HepG2 (cell line): ENCODE measurements around the gene GOLGA8B. TPM values are rescaled to one million over a fixed set of nuclear protein-coding genes. Genes with fewer than 3 reads are reported as not detected.

ENCODE experiments used
- ATAC-seq: fragments of 200-7000 bp; cut with Tn5 transposase; 3 replicates; pipeline ENCODE4 v1.9.1; 2020; ENCODE audit warnings: mild to moderate bottlenecking, moderate library complexity
- BruUV-seq: library from RNA; stranded (reverse); fragments of 400-500 nt; replicated peaks from 2 replicates; lab custom pipeline; 2021; lab: Mats Ljungman, UMichigan
- CTCF ChIA-PET: fragments of 300-600 bp; formaldehyde crosslinking; extraction: SDS; loops from one replicate; lab custom pipeline; 2021; ENCODE audit warnings: low total read pairs, inconsistent platforms, low intra/inter-chr PET ratio; lab: Yijun Ruan, JAX
- POLR2A ChIA-PET: fragments of 350-600 bp; sonication (Branson Sonifier 250); formaldehyde crosslinking; loops from one replicate; lab custom pipeline; 2020; ENCODE audit warnings: antibody characterized with exemption, inconsistent platforms; lab: Yijun Ruan, JAX
- DNase-seq: peaks from one replicate; pipeline ENCODE4 v3.0.0-alpha.2; 2015; ENCODE audit warnings: low spot score
- FAIRE-seq: peaks from 3 replicates; lab custom pipeline; 2011; peaks lifted over from hg19 to GRCh38; lab: Jason Lieb, UNC
- H2AFZ ChIP-seq: one replicate; pipeline ENCODE4 v1.6.1; 2011; ENCODE audit warnings: low read length, inconsistent platforms
- H3K27ac ChIP-seq: fragments of 300-600 bp; 3 replicates; pipeline ENCODE4 v1.8.0; 2011; ENCODE audit warnings: mixed run types, mild to moderate bottlenecking, mixed read lengths, low read length, inconsistent platforms; ENCODE audit not compliant: insufficient read depth; ENCODE audit errors: extremely low read length
- H3K27me3 ChIP-seq, 2 experiments: fragments of 200-600 bp in 1 of 2; 2 replicates in 1 of 2; 3 replicates in 1 of 2; pipeline versions ENCODE4 v1.6.0 to v1.8.0; 2011; ENCODE audit warnings: low read length in 2 of 2, mild to moderate bottlenecking in 2 of 2, moderate library complexity in 2 of 2, inconsistent platforms in 1 of 2; ENCODE audit not compliant: insufficient read depth in 2 of 2, control insufficient read depth in 1 of 2
- H3K36me3 ChIP-seq, 2 experiments: fragments of 200-600 bp in 1 of 2; replicated peaks in 1 of 2; 2 replicates in 1 of 2; 3 replicates in 1 of 2; pipeline versions ENCODE4 v1.5.1 to v1.8.0; 2011; ENCODE audit warnings: low read length in 2 of 2, inconsistent platforms in 1 of 2; ENCODE audit not compliant: insufficient read depth in 2 of 2, control insufficient read depth in 1 of 2
- H3K4me1 ChIP-seq: 2 replicates; pipeline ENCODE4 v1.5.1; 2012; ENCODE audit warnings: low read length, inconsistent platforms; ENCODE audit not compliant: insufficient read depth
- H3K4me2 ChIP-seq: 2 replicates; pipeline ENCODE4 v1.6.0; 2011; ENCODE audit warnings: low read depth, low read length, inconsistent platforms
- H3K4me3 ChIP-seq, 3 experiments: fragments of 200-600 bp in 1 of 3; sonication (generic), shearing (Covaris generic) in 1 of 3; replicated peaks in 1 of 3; 2 replicates each; pipeline ENCODE4 v1.5.1; 2011 to 2016; ENCODE audit warnings: low read length in 3 of 3, inconsistent platforms in 2 of 3, low read depth in 2 of 3, mild to moderate bottlenecking in 2 of 3, control low read depth in 1 of 3, mixed read lengths in 1 of 3; ENCODE audit not compliant: insufficient read depth in 1 of 3
- H3K79me2 ChIP-seq: one replicate; pipeline ENCODE4 v1.6.1; 2011; ENCODE audit warnings: low read length, inconsistent platforms; ENCODE audit not compliant: insufficient read depth
- H3K9ac ChIP-seq: 2 replicates; pipeline ENCODE4 v1.6.0; 2011; ENCODE audit warnings: mild to moderate bottlenecking, low read depth, low read length, inconsistent platforms; ENCODE audit not compliant: insufficient read depth
- H3K9me3 ChIP-seq: 2 replicates; pipeline ENCODE4 v1.5.1; 2012; ENCODE audit warnings: mild to moderate bottlenecking, low read length
- H4K20me1 ChIP-seq: 2 replicates; pipeline ENCODE4 v1.6.0; 2011; ENCODE audit warnings: inconsistent platforms, mild to moderate bottlenecking, low read length, moderate library complexity; ENCODE audit not compliant: insufficient read depth
- ELF4 ChIP-seq: sonication (generic); formaldehyde crosslinking; IDR thresholded peaks from 2 replicates; pipeline ENCODE4 v1.5.0; 2020; ENCODE audit warnings: missing genetic modification reagents, mild to moderate bottlenecking, moderate library complexity, borderline replicate concordance
- JARID2 ChIP-seq: sonication (generic); formaldehyde crosslinking; IDR thresholded peaks from 2 replicates; pipeline ENCODE4 v1.8.1; 2023; ENCODE audit warnings: missing genetic modification reagents, inconsistent platforms; ENCODE audit not compliant: insufficient replicate concordance
- MIER3 ChIP-seq: IDR thresholded peaks from 2 replicates; pipeline ENCODE4 v1.6.1; 2016; ENCODE audit warnings: missing compliant biosample characterization, borderline replicate concordance
- MLLT10 ChIP-seq: sonication (generic); formaldehyde crosslinking; IDR thresholded peaks from 2 replicates; pipeline ENCODE4 v1.4.0; 2020; ENCODE audit warnings: missing genetic modification reagents
- NRL ChIP-seq: sonication (generic); formaldehyde crosslinking; IDR thresholded peaks from 2 replicates; pipeline ENCODE4 v1.5.0; 2020; ENCODE audit warnings: missing genetic modification reagents, mild to moderate bottlenecking, moderate library complexity, borderline replicate concordance
- PHF5A ChIP-seq: IDR thresholded peaks from one replicate; pipeline ENCODE4 v1.6.1; 2018; ENCODE audit warnings: low read depth, missing genetic modification reagents; ENCODE audit not compliant: unreplicated experiment
- SP5 ChIP-seq: IDR thresholded peaks from 2 replicates; pipeline ENCODE4 v1.6.1; 2016; ENCODE audit warnings: low read depth, borderline replicate concordance
- U2AF2 ChIP-seq: fragments of 200-400 bp; formaldehyde crosslinking; IDR thresholded peaks from 2 replicates; pipeline ENCODE4 v1.6.1; 2017; ENCODE audit warnings: low read depth, mild to moderate bottlenecking, low read length
- ZMAT3 ChIP-seq: sonication (generic); formaldehyde crosslinking; conservative IDR thresholded peaks from 2 replicates; pipeline ENCODE4 v1.7.0; 2021; ENCODE audit warnings: missing genetic modification reagents
- ZNF24 ChIP-seq: fragments of 450-650 bp; IDR thresholded peaks from 2 replicates; pipeline ENCODE4 v1.6.1; 2017; ENCODE audit warnings: antibody characterized with exemption, mild to moderate bottlenecking
- ZNF251 ChIP-seq: sonication (generic); formaldehyde crosslinking; IDR thresholded peaks from 2 replicates; pipeline ENCODE4 v1.9.0; 2021; ENCODE audit warnings: mild to moderate bottlenecking, missing genetic modification reagents
- ZNF614 ChIP-seq: IDR thresholded peaks from 2 replicates; pipeline ENCODE4 v1.6.1; 2018; ENCODE audit warnings: missing biosample characterization, missing genetic modification reagents, inconsistent platforms, borderline replicate concordance
- ZNF761 ChIP-seq: sonication (generic); formaldehyde crosslinking; conservative IDR thresholded peaks from 2 replicates; pipeline ENCODE4 v1.4.0; 2020; ENCODE audit warnings: mild to moderate bottlenecking, missing genetic modification reagents
- WGBS: methylation state at CpG from one replicate; pipeline ENCODE4 v1.1.6; 2017; ENCODE audit warnings: low lambda C conversion rate; 5-methylcytosine and 5-hydroxymethylcytosine counted together
- in situ Hi-C: cut with HindIII; loops from 2 replicates; pipeline ENCODE4 v1.10.0; 2017; ENCODE audit warnings: low pct_unique_long_range_greater_than_20kb; ENCODE audit not compliant: extremely low pct_ligation_motif_present
- intact Hi-C: fragments of 100-400 bp; cut with micrococcal nuclease; formaldehyde crosslinking; loops from one replicate; pipeline ENCODE4 v1.10.0; 2022; ENCODE audit not compliant: unreplicated experiment
- polyA plus RNA-seq, 8 experiments: library from polyadenylated mRNA; depleted of rRNA in 3 of 8; stranded (reverse) in 7 of 8; unstranded in 1 of 8; fragments of >200 nt; fragmentation: Illumina TruSeq in 4 of 8; extraction: Trizol in 4 of 8; gene quantifications; 2 replicates each; pipeline versions ENCODE4 v1.2.1 to v1.2.3, GENCODE V29; 2011 to 2016; ENCODE audit warnings: low read depth in 4 of 8, missing spikeins in 1 of 8, mixed read lengths in 1 of 8; ENCODE audit not compliant: insufficient read depth in 1 of 8
- total RNA-seq, 5 experiments: library from RNA; depleted of rRNA; stranded (reverse); fragments of >200 nt; fragmentation: Illumina TruSeq; extraction: Trizol; gene quantifications; 2 replicates each; pipeline ENCODE4 v1.2.3, GENCODE V29; 2016; ENCODE audit warnings: low read depth in 1 of 5
- TF ChIP-seq, protein P1 (sequence below): sonication (generic); formaldehyde crosslinking; IDR thresholded peaks from 2 replicates; pipeline ENCODE4 v1.8.0; 2022; ENCODE audit warnings: missing genetic modification reagents, mild to moderate bottlenecking, inconsistent platforms, borderline replicate concordance
- TF ChIP-seq, protein P2 (sequence below): sonication (generic); formaldehyde crosslinking; IDR thresholded peaks from 2 replicates; pipeline ENCODE4 v1.5.0; 2020; ENCODE audit warnings: mild to moderate bottlenecking, low read depth, missing genetic modification reagents, borderline replicate concordance
- TF ChIP-seq, protein P3 (sequence below): sonication (generic); formaldehyde crosslinking; IDR thresholded peaks from 2 replicates; pipeline ENCODE4 v1.4.0; 2020; ENCODE audit warnings: low read depth, mild to moderate bottlenecking, missing genetic modification reagents
- TF ChIP-seq, protein P4 (sequence below): sonication (generic); formaldehyde crosslinking; IDR thresholded peaks from 2 replicates; pipeline ENCODE4 v1.8.0; 2022; ENCODE audit warnings: mild to moderate bottlenecking, missing genetic modification reagents, borderline replicate concordance

GOLGA8B gene
- total and polyA plus RNA-seq, 2 of the 13 experiments (the other 11 are each of a cell fraction or from before 2014, with no cell fraction given): 38.8 to 89.0 TPM

DNA sequence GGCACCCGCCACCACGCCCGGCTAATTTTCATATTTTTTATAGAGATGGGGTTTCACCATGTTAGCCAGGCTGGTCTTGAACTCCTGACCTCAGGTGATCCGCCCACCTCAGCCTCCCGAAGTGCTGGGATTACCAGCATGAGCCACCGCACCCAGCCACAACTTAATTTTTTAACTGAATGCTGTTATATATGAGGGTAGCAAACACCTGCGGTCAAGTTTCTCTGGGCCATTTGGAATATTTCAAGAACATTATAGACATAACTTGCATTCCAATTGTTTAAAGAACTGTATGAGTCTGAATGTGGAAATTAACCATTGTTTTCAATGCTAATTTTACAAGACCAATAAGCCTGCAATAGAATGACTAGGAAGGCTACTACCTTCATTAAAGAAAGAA lies 35.7 kb upstream of the GOLGA8B start:
- 51% methylated on average over 7 of the region's 7 CpGs for WGBS
- CTCF ChIA-PET: no interaction called here
- POLR2A ChIA-PET: no interaction called here

DNA sequence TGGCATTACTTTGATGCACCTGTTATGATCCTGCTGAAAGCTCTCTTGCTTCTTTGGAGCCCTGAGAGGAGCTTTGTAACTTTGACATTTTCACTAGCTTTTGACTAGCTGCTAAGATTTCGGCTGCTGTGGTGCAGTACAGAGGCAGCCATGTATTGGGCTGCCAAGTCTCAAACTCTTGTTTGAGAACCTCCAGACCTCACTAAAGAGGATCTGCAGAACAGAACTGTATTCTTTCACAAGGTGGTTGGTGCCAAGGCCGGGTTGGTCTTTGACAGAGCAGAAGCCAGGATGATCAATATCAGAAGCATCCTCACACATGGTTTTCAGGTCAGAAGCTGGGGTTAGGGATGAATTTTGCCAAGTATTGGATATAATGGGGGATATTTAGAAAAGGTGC lies 34.6 kb upstream of the GOLGA8B start:
- WGBS: 0% methylated on average over 2 of the region's 2 CpGs
- Histone ChIP-seq H3K36me3 (no peaks in the 10 kb centered on the region), H2AFZ (no peak overlapping the region), H3K4me3 (no peak overlapping the region), H3K4me1 (no peaks in the 10 kb centered on the region), H3K4me2 (no peak overlapping the region), H3K9ac (no peak overlapping the region), H3K9me3 (no peaks in the 10 kb centered on the region), H3K27me3 (no peaks in the 10 kb centered on the region), H3K27ac (no peak overlapping the region), H4K20me1 (no peaks in the 10 kb centered on the region), H3K79me2 (no peaks in the 10 kb centered on the region)
- ATAC-seq: no peak
- no TSS peak for BruUV-seq
- in situ Hi-C loops (no loop called here), intact Hi-C loops (no loop called here)
- no peak for FAIRE-seq
- POLR2A ChIA-PET: no interaction called here
- no peak for DNase-seq
- CTCF ChIA-PET: no interaction called here
- TF ChIP-seq SP5 (CRISPR knock-in tag): no peak
- TF ChIP-seq, protein P1, sequence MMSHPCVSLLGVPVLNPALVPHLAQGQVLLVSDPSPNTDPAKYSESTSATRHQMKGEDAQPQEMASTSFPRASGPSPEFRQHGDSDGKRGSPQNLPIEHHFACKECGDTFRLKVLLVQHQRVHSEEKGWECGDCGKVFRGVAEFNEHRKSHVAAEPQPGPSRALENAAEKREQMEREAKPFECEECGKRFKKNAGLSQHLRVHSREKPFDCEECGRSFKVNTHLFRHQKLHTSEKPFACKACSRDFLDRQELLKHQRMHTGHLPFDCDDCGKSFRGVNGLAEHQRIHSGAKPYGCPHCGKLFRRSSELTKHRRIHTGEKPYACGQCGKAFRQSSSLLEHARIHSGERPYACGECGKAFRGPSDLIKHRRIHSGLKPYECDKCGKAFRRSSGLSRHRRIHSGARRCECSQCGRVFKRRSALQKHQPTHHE: no peak
- TF ChIP-seq PHF5A: no peak
- no peak for TF ChIP-seq ZNF24
- no peak for TF ChIP-seq U2AF2
- no peak for TF ChIP-seq ZMAT3 (CRISPR knock-in tag)
- TF ChIP-seq MLLT10 (CRISPR knock-in tag): no peak
- TF ChIP-seq MIER3 (CRISPR knock-in tag): no peak
- TF ChIP-seq, protein P2, sequence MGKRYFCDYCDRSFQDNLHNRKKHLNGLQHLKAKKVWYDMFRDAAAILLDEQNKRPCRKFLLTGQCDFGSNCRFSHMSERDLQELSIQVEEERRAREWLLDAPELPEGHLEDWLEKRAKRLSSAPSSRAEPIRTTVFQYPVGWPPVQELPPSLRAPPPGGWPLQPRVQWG (CRISPR knock-in tag): no peak
- TF ChIP-seq ZNF761: no peak
- no peak for TF ChIP-seq ZNF251

More for the DNA sequence above, 35.7 kb upstream of the GOLGA8B start:
- TF ChIP-seq, protein P3, sequence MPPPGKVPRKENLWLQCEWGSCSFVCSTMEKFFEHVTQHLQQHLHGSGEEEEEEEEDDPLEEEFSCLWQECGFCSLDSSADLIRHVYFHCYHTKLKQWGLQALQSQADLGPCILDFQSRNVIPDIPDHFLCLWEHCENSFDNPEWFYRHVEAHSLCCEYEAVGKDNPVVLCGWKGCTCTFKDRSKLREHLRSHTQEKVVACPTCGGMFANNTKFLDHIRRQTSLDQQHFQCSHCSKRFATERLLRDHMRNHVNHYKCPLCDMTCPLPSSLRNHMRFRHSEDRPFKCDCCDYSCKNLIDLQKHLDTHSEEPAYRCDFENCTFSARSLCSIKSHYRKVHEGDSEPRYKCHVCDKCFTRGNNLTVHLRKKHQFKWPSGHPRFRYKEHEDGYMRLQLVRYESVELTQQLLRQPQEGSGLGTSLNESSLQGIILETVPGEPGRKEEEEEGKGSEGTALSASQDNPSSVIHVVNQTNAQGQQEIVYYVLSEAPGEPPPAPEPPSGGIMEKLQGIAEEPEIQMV: no peak
- TF ChIP-seq JARID2 (CRISPR knock-in tag): no peak
- TF ChIP-seq ZNF614: no peak
- no peak for TF ChIP-seq ELF4 (CRISPR knock-in tag)
- TF ChIP-seq NRL (CRISPR knock-in tag): no peak
- TF ChIP-seq, protein P4, sequence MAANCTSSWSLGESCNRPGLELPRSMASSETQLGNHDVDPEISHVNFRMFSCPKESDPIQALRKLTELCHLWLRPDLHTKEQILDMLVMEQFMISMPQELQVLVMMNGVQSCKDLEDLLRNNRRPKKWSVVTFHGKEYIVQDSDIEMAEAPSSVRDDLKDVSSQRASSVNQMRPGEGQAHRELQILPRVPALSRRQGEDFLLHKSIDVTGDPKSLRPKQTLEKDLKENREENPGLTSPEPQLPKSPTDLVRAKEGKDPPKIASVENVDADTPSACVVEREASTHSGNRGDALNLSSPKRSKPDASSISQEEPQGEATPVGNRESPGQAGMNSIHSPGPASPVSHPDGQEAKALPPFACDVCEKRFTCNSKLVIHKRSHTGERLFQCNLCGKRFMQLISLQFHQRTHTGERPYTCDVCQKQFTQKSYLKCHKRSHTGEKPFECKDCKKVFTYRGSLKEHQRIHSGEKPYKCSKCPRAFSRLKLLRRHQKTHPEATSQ (CRISPR knock-in tag): no peak
- no peak overlapping the region for H3K4me3 ChIP-seq
- H3K9ac ChIP-seq: no peak overlapping the region
- intact Hi-C loops: no loop called here
- no peaks in the 10 kb centered on the region for H3K36me3 ChIP-seq
- no peak overlapping the region for H3K4me2 ChIP-seq
- in situ Hi-C loops: no loop called here
- no peaks in the 10 kb centered on the region for H3K79me2 ChIP-seq
- no TSS peak for BruUV-seq
- H3K27me3 ChIP-seq: no peaks in the 10 kb centered on the region
- FAIRE-seq (no peak), DNase-seq (no peak), ATAC-seq (no peak)
- no peaks in the 10 kb centered on the region for H4K20me1 ChIP-seq
- no peak overlapping the region for H3K27ac ChIP-seq
- no peak overlapping the region for H2AFZ ChIP-seq
- H3K9me3 ChIP-seq: no peaks in the 10 kb centered on the region
- no peaks in the 10 kb centered on the region for H3K4me1 ChIP-seq
